ENCODE data around the gene SYT1.

SYT1 gene

GRCh38 chr12:79487386-79488110, 623.0 kb downstream of the SYT1 start:
- DNase-seq (ENCODE audit: low read depth in 4 of 4, low spot score in 1 of 4), result no peak
